T-helper 2 cell treated with Interferon-gamma antibody and Interleukin-4, amounts not matched to agents 100 ng/mL and 5 ng/mL, for 36 hours (primary cell): ENCODE measurements around the gene TCEAL9. TPM values are rescaled to one million over a fixed set of nuclear protein-coding genes. Genes with fewer than 3 reads are reported as not detected.

ENCODE experiments used
- total RNA-seq: library from RNA; stranded (reverse); gene quantifications from 2 replicates; pipeline ENCODE4 v1.2.3, GENCODE V29; 2022

The TCEAL9 gene
- total RNA-seq, 1 donor from 2014 or later = 0.41 TPM

Other genes starting within 250 kb of the TCEAL9 start
- 6.8 and 8.4 TPM in 2 replicates for gene BEX4, start 141.4 kb upstream of the TCEAL9 start, total RNA-seq
- gene TCEAL8, start 101.4 kb upstream of the TCEAL9 start, total RNA-seq = 32.4 and 32.6 TPM in 2 replicates
- not detected in 2 replicates for gene TCEAL5, start 79.8 kb upstream of the TCEAL9 start, total RNA-seq
- 2.8 and 3.0 TPM in 2 replicates for gene BEX2, start 45.5 kb upstream of the TCEAL9 start, total RNA-seq
- not detected in 2 replicates for gene TCEAL7, start 26.3 kb upstream of the TCEAL9 start, total RNA-seq
- gene BEX3, start 20.0 kb downstream of the TCEAL9 start, total RNA-seq = 8.0 and 9.1 TPM in 2 replicates
- 0.07 and 0.20 TPM in 2 replicates for gene RAB40A, start 163.0 kb downstream of the TCEAL9 start, total RNA-seq
- 3.3 and 3.7 TPM in 2 replicates for gene TCEAL4, start 229.0 kb downstream of the TCEAL9 start, total RNA-seq